SIG-M5 treated with dmso at 0.1 percent for 504 hours (cell line): ENCODE results near the gene PTPN4.
"Not testable (repeated sequence)": the region's sequence is repeated elsewhere in the genome, so short reads cannot be mapped to it uniquely, and the experiment has no call there.

Experiments used
- DNase-seq: peaks from one replicate; lab custom pipeline; 2025; ENCODE audit not compliant: unreplicated experiment; lab: John Stamatoyannopoulos, UW

The PTPN4 gene

DNA sequence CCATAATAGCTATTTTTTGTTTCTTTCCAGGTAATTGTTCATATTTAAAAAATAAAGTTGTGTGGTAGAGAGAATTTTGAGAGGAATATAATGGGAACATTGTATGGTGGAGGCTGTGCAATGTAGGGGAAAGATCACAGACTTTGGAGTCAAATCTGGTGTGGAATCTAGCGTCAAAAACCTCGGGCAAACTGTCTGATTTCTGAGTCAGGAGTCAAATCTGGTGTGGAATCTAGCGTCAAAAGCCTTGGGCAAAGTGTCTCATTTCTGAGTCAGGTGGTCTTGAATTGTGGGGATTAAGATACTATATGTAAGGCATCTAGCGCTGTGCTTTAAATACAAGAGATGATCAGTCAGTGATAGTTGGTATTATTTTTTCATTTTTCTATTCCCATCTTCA is 5.1 kb downstream of the PTPN4 start:
- DNase-seq = no peak

DNA sequence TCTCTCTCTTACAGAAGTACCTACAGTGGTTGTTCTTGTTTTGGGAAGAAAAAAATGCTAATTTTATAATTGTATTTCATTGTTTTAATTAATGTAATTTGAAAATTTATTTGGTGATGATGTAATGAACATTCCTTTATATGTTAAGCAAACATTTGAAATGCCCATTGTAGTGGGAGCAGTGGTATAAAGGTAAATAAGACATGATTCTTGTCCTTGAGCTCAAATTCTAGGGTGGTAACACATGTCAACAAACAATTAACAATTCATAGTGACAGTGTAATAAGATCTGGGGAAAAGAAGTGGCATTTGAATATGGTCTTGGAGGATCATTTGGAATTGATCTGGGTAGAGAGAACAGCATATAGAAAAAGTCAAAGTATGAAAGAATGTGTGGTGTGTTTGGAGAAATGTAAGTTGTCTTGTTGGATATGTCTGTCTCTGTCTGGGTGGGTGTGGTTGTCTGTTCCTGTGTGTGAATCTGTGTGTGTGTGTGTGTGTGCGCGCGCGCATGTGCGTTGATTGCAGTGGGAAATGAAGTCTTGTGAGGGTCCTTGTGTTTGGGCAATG is 5.8 kb downstream of the PTPN4 start:
- DNase-seq = no peak

DNA sequence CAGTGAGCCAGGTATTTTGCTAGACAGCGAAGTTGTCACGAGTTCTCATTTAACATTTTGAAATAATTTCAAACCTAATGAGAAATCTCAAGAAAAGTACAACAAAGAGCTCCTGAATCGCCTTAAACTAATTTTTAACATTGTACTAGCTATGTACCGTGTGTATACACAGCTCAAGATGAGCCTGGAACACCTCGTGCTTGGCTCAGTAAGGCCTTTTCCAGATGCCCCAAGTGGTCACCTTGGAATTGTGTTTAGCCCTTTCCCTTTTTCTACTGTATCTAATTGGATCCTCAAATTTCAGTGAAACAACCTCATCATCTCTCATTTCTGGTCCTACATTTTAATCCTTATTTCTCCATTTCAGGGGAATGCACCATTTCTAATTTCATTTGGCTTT is 7.2 kb downstream of the PTPN4 start:
- DNase-seq = no peak

DNA sequence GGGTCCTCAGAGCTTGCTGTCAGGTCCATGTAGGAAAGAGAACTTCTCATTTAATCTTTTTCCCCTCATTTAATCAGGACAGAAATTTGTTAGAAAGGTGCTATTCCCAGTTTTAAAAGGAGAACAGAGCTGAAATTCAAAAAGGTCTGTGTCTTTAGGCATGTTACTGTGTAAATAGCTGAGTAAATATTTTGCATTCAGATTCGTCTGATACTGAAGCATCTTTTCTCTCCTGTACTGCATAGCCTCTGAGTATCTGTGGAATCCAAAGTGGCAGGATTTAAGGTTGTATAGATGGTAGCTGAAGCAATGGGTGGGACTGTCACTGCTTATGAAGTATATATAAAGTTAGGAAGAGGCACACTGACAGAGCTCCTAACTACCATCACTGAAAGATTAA is 9.0 kb downstream of the PTPN4 start:
- no peak for DNase-seq

DNA sequence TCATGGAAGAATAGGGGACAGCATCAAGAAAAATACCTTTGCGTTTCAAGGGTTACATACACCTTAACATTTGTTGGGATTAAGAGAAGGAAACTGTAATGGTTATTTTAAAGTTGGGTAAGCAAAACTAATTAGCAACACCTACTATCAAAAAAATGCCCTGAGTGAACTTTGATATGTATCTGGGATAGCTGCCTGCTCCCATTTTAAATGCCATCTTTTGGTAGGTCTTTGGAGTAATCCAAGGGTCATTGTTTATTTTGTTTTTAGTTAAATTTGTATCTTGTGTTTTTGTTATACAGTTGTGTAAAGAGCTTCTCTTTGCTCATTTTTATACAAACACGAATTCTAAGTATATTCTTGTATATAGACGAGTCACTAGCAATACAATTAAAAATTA is 9.9 kb downstream of the PTPN4 start:
- DNase-seq = no peak

DNA sequence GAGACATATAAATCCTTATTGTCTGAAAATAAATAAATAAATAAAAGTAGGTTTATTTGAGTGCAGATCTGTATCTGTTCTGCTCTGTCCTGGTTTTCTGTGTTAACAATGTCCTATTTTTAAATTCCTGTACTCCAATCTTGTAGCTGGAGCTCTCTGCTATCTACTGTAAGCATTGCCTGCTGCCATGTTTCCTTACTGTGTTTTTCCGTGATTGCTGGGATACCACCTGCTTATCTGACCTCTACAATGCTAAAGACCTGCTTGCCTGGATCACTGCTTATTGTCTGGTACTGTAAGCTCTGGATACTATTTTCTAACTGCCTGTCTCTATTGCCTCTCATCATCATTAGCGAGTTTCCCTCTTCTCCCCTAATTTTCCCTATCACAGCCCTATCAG is 11.6 kb downstream of the PTPN4 start:
- DNase-seq = no peak

DNA sequence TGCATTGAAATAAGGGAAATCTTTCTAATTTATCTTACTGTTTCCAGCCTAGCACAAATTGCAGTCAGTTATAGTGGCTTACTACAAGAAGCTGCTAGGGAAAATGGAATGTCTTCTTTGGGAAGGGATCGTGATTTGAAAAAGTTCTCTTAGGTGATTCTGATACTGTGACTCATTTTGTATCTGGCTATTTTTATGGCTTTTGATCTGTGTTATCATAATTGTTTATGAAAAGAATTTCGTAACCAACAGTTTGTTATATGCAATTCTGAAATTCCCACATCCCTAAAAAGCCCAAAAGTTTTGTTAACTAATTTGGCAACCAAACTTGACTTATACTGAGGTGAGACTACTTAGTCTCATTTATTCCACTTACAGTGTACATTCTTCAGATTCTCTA is 12.4 kb downstream of the PTPN4 start:
- DNase-seq = no peak

DNA sequence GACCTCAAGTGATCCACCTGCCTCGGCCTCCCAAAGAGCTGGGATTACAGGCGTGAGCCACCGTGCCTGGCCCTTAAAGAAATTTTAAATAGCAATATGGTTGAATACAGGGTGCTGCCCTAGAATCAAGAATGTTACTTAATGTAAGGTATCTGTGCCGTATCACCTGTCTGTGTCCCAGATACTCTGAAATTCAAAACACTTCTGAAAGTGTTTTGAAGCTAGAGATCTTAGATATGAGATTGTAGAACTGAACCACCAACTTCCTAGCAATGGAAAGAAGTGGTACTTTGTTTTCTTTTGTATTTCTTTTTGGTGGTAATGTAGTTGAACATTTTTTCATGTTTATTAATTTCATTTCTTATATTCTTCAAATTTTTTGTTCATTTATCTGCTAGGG is 13.0 kb downstream of the PTPN4 start:
- no peak for DNase-seq

DNA sequence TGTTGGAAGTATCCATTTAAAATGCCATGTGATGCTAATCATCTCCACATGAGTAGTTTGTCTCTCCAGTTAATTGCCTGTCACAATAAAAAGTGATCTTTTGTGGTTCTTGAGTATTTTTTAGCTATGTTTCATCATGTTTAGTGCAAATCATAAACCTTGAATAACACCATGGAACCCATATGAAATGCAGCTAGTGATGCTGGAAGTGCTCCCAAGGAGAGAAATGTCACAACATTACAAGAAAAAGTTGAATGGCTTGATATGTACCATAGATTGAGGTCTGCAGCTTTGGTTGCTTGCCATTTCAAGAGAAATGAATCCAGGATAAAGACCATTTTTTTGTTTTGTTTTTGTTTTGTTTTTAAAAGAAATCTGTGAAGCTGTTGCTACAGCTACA is 14.3 kb downstream of the PTPN4 start:
- no peak for DNase-seq

DNA sequence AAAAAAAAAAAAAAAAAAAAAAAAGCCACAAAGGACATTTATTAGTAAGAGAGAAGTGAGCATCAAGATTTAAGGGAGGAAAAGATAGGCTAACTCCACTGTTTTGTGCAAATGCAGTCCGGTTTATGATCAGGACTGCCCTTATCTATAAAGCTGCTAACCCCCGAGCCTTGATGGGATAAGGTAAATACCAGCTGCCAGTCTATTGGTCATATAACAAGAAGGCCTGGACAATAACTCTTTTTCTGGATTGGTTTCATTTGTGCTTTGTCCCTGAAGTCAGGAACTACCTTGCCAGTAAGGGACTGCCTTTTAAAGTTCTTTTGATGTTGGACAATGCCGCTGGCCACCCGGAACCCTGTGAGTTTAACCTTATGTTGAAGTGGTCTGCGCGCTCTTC is 15.4 kb downstream of the PTPN4 start:
- DNase-seq = no peak

DNA sequence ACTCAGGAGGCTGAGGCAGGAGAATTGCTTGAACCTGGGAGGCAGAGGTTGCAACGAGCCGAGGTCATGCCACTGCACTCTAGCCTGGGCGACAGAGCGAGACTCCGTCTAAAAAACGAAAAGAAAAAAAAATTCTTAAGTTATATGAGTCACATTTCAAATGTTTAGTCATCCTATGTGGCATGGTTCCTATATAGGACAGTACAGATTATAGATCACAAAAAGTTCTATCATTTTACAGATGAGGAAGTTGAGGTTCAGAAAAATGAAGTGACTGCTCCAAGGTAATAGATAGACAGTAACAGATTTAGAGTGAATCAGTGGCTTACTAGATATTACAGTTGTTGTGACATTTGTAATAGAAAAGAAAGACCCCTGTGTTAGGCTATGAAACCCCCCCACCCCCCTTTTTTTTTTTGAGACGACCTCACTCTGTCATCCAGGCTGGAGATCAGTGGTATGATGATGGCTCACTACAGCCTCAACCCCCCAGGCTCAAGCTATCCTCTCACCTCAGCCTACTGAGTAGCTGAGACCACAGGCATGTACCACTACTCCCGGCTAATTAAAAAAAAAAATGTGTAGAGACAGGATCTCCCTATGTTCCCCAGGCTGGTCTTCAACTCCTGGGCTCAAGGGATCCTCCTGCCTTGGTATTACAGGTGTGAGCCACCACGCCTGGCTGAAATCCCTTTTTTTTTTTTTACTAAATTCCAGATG is 22.7 kb downstream of the PTPN4 start:
- DNase-seq = no peak

DNA sequence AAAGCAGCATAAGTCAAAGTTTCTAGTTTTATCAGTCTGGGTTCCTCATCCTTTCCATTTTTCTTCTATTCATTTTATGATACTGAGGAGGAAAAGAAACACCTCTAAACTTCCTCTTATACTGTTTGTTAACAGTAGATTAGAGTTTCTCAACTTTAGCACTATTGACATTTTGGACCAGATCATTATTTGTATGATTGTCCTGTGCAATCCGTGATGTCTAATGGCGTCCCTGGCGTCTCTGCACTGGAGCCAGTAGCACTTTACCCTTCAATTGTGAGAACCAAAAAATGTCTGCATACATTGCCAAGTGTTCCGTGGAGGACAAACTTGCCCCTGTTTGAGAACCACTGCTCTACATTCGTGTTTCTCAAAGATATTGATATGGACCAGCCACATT is 25.2 kb downstream of the PTPN4 start:
- no peak for DNase-seq

DNA sequence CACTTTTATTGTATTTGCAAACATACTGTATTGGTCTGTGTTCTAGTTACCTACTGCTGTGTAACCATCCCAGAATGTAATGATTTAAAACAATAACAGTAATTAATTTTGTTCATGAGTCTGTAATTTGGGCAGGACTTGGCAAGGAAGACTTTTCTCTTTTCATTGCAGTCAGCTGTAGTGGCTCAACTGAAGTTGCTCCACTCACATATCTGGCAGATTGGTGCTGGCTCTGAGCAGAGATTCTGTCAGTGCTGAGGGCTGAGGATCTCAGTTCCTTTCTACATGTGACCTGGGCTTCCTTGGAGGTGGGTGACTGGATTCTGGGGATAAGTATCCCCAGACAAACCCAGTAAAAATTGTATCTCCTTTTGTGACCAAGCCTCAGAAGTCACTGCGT is 26.6 kb downstream of the PTPN4 start:
- DNase-seq = no peak

DNA sequence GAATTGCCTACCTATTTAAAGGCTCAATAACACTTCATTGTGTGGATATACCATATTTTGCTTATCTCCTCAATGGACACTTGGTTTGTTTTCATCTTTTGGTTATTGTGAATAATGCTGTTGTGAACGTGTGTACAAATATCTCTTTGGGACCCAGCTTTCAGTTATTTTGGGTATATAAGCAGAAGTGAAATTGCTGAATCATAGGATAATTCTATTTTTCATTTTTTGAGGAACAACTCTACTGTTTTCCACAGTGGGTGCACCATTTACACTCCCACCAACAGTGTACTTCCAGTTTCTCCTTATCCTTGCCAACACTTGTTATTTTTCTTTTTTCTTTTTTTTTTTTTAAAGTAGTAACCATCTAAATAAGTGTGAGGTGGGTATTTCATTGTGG is 29.0 kb downstream of the PTPN4 start:
- peak; percentile 5 for DNase-seq

DNA sequence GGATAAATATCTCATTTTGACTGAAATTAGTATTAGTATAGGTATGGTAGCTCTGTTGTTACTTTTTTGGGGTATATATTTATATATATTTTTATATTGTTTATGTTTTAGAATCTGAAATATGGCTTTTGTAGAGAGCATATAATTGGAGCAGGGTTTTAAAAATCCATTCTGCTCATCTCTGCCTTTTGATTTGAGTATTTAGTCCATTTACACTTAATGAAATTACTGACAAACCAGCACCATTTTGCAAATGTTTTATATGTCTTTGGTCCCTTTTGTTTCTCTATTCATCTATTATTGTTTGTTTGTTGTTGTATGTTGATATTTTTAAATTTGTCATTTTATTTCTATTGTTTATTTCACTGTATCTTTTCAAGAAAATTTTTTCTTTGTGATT is 30.7 kb downstream of the PTPN4 start:
- DNase-seq = no peak

DNA sequence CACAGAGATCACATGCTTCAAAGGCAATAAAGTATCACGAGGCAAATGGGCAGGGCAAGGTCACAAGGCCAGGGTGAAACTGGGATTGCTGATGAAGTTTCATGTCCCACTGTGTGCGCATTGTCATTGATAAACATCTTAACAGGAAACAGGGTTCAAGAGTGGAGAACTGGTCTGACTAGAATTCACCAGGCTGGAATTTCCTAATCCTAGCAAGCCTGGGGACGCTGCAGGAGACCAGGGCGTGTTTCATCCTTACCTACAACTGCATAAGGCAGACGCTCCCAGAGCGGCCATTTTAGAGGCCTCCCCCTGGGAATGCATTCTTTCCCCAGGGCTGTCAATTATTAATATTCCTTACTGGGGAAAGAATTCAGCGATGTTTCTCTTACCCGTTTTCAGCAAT is 33.2 kb downstream of the PTPN4 start:
- DNase-seq = no peak

DNA sequence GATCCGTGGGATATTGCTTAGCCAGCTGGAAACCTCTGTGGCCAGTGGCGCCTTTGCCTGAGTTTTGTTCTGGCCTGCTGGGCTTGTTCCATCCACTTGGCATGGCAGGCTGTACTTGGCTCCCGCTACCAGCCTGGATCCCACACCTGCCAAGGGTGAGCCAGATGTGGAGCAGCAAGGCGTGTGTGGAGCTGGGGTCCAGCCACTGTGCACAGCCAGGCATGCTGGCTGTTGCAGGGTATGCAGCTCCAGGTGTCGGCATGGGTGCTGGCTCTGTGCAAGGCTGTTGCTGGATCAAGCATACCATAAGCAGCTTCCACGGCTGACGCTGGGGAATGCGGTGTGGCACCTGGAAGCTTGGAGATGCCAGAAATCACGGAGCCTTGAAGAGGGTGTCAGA is 34.5 kb downstream of the PTPN4 start:
- DNase-seq = no peak

DNA sequence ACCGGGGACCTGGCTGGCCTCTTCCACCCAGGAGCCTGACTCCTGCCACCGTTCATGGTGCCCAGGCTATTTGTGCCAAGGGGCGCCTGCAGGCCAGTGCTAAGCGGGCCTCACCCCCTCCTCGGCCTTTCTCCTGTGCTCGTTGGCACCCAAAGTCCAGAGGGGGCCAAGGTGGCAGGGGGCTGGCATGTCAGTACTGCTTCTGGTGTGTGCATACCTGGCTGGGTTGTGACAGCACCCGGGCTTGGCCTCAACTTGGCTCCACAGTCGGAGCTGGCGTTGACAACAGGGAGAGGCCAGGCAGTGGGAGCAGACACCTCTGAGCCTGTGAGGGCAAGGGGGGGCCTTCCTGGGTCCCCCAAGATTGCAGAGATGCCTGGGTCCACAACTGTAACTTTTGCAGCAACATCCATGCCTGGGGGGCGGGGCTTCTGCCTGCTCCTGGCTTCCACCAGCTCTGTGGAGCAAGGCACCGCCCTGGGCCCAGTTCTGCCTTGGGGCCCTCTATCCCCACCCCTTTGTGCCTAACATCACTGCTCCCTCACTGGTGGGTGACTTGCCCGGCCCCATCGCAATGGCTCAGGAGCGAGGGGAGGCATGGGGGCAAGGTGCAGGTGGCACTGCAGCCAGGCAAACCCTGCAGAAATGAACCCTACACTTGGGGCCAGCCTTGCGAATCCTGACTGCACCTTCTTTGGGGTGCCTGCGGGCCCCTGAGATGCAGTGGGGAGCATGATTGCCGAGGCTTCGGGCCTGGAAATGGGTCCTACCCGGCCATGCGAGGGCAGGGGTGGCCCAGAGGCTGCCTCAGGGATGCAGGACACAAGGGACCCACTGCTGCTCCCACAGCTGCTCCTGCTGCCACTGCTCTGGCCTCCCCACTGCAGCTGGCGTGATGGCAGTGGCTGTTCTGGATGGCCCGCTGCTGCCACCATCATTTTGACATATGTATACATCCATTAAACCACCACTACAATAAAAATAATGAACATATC is 35.9 kb downstream of the PTPN4 start:
- DNase-seq = no peak

DNA sequence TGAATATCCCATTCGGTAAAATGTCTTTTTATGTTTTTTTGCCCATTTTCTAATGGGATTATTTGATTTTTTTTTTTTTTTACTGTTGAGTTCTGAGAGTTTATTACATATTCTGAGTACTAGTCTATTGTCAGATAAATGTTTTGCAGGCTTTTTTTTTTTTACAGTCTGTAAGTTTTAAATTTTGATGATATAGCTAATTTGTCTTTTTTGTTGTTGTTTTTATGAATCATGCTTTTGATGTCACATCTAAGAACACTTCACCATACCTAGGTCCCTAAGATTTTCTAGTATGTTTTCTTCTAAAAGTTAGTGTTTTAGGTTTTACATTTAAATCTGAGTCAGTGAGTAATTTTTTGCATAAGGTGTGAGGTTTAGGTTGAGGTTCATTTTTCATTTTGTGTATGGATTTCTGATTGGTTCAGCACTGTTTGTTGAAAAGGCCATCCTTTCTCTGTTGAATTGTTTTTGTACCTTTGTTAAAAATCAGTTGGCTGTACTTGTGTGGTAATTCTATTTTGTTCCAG is 40.7 kb downstream of the PTPN4 start:
- DNase-seq = no peak

DNA sequence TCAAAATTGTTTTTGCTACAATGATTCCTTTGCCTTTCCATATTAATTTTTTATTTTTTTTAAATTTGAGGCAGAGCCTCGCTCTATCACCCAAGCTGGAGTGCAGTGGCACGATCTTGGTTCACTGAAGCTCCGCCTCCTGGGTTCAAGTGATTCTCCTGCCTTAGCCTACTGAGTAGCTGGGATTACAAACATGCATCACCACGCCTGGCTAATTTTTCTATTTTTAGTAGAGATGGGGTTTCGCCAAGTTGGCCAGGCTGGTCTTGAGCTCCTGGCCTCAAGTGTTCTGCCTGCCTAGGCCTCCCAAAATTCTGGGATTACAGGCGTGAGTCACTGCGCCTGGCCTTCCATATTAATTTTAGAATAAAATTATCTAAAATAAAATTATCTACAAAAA is 41.3 kb downstream of the PTPN4 start:
- no peak for DNase-seq

DNA sequence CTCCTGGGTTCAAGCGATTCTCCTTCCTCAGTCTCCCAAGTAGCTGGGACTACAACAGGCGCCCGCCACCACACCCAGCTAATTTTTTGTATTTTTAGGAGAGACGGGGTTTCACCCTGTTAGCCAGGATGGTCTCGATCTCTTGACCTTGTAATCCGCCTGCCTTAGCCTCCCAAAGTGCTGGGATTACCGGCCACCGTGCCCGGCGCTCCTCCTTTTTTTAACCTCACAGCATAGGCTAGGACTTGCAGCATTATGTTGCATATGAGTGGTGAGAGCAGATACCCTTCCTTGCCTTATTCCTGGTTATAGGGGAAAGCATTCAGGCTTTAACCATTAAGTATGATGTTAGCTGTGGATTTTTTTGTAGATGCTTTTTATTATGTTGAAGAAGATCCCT is 42.3 kb downstream of the PTPN4 start:
- DNase-seq = not testable (repeated sequence)

DNA sequence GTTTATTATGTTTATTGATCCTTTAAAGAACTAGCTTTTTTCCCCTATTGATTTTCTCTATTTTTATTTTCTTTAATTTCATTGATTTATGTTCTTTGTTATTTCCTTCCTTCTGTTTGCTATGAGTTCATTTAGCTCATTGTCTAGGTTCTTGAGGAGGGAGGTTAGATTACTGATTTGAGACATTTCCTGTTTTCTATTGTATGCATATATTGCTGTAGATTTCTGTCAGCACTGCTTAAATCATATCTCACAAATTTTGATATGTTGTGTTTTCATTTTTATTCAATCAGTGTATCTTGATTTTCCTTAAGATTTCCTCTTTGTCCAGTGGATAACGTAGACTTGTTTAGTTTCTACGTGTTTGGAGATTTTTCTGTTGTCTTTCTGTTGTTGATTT is 43.4 kb downstream of the PTPN4 start:
- no peak for DNase-seq
